Ishikawa (cell line): Measurements from ENCODE around the gene RAPSN.

Source experiments
- CEBPB ChIP-seq: IDR thresholded peaks from 2 replicates; pipeline ENCODE4 v1.6.1; 2012
- EGR1 ChIP-seq: IDR thresholded peaks from 2 replicates; pipeline ENCODE4 v1.6.1; 2012
- EP300 ChIP-seq: IDR thresholded peaks from 2 replicates; pipeline ENCODE4 v1.6.1; 2012; ENCODE audit warnings: borderline replicate concordance
- FOXM1 ChIP-seq: IDR thresholded peaks from 2 replicates; pipeline ENCODE4 v1.6.1; 2012; ENCODE audit warnings: low read depth, borderline replicate concordance
- NFIC ChIP-seq: IDR thresholded peaks from 2 replicates; pipeline ENCODE4 v1.6.1; 2012
- RAD21 ChIP-seq: IDR thresholded peaks from 2 replicates; pipeline ENCODE4 v1.6.1; 2012; ENCODE audit warnings: low read depth
- TAF1 ChIP-seq: IDR thresholded peaks from 2 replicates; pipeline ENCODE4 v1.6.1; 2012; ENCODE audit warnings: low read depth, mild to moderate bottlenecking
- TCF12 ChIP-seq: IDR thresholded peaks from 2 replicates; pipeline ENCODE4 v1.6.1; 2012; ENCODE audit warnings: low read depth
- YY1 ChIP-seq: IDR thresholded peaks from 2 replicates; pipeline ENCODE4 v1.6.1; 2012; ENCODE audit warnings: low read depth
- ZBTB7A ChIP-seq: IDR thresholded peaks from 2 replicates; pipeline ENCODE4 v1.6.1; 2012; ENCODE audit warnings: low read depth
- TF ChIP-seq, protein P1 (sequence below): IDR thresholded peaks from 2 replicates; pipeline ENCODE4 v1.6.1; 2012
- TF ChIP-seq, protein P2 (sequence below): IDR thresholded peaks from 2 replicates; pipeline ENCODE4 v1.6.1; 2012
- TF ChIP-seq, protein P3 (sequence below): IDR thresholded peaks from 2 replicates; pipeline ENCODE4 v1.6.1; 2012; ENCODE audit warnings: low read depth, mild to moderate bottlenecking

DNA sequence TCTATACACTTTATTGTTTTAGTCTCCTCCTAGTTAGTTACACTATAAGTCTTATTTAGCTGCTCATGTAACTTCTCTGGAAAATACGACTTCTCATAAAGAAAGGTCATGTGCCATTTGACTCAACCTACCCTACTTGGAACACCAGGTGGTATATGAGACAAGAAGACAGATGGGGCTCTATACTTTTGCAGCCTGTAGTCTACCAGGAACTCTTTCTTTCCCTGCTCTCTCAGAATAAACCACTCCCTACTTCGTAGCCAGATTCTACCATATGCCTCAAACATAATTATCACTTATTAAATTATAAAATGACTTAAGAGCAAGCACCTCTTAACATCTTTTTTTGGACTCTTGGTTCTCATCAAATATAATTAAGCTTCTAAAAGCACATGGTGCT lies 38.5 kb upstream of the RAPSN start:
- no peak for TF ChIP-seq EGR1
- TF ChIP-seq CEBPB: no peak
- TF ChIP-seq, protein P1, sequence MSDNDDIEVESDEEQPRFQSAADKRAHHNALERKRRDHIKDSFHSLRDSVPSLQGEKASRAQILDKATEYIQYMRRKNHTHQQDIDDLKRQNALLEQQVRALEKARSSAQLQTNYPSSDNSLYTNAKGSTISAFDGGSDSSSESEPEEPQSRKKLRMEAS: no peak
- TF ChIP-seq YY1: no peak
- TF ChIP-seq EP300: no peak
- no peak for TF ChIP-seq TAF1
- TF ChIP-seq NFIC: no peak
- TF ChIP-seq FOXM1: no peak
- TF ChIP-seq ZBTB7A: no peak
- TF ChIP-seq RAD21: no peak
- no peak for TF ChIP-seq TCF12
- TF ChIP-seq, protein P2, sequence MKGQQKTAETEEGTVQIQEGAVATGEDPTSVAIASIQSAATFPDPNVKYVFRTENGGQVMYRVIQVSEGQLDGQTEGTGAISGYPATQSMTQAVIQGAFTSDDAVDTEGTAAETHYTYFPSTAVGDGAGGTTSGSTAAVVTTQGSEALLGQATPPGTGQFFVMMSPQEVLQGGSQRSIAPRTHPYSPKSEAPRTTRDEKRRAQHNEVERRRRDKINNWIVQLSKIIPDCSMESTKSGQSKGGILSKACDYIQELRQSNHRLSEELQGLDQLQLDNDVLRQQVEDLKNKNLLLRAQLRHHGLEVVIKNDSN: no peak
- TF ChIP-seq, protein P3, sequence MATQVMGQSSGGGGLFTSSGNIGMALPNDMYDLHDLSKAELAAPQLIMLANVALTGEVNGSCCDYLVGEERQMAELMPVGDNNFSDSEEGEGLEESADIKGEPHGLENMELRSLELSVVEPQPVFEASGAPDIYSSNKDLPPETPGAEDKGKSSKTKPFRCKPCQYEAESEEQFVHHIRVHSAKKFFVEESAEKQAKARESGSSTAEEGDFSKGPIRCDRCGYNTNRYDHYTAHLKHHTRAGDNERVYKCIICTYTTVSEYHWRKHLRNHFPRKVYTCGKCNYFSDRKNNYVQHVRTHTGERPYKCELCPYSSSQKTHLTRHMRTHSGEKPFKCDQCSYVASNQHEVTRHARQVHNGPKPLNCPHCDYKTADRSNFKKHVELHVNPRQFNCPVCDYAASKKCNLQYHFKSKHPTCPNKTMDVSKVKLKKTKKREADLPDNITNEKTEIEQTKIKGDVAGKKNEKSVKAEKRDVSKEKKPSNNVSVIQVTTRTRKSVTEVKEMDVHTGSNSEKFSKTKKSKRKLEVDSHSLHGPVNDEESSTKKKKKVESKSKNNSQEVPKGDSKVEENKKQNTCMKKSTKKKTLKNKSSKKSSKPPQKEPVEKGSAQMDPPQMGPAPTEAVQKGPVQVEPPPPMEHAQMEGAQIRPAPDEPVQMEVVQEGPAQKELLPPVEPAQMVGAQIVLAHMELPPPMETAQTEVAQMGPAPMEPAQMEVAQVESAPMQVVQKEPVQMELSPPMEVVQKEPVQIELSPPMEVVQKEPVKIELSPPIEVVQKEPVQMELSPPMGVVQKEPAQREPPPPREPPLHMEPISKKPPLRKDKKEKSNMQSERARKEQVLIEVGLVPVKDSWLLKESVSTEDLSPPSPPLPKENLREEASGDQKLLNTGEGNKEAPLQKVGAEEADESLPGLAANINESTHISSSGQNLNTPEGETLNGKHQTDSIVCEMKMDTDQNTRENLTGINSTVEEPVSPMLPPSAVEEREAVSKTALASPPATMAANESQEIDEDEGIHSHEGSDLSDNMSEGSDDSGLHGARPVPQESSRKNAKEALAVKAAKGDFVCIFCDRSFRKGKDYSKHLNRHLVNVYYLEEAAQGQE: no peak
